Cardiac ventricle fibroblast (primary cell): Measurements from ENCODE around the gene IFNA10. TPM values are rescaled to one million over a fixed set of nuclear protein-coding genes. Genes with fewer than 3 reads are reported as not detected.

Source experiments
- total RNA-seq: library from RNA; depleted of rRNA; stranded (reverse); fragments of >200 nt; gene quantifications from 2 replicates; pipeline ENCODE4 v1.2.3, GENCODE V29; 2015

The IFNA10 gene
- not detected in 2 replicates for total RNA-seq

DNA sequence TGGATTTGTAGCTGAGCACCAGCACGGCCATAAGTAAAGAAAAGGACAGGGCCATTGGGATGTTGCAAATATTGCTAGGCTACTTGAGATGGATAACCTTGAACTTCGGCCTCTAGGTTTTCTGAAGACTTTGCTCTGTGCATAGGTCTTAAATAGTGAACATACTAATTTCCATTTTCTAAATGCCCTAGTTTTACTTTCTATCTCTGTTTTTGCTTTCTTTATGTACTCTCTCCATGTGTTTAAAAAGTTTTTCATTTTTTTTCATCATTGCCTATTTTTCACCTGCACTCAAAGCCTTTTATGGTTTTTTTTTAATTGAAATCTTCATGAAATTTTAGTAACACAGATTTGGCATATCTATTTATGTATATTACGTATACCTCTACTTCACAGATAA, at the start of gene IFNA10:
Gene IFNA10 (minus strand): TSS at position 101 of the 400 bp plus-strand sequence. CDS start 46 bp downstream, at position 55.

GRCh38 chr9:21239911-21240310, 33.0 kb upstream of the IFNA10 start, which contains the start of gene IFNA14:
Gene IFNA14, minus strand, starts transcription at chr9:21240005. Its CDS starts 70 bp downstream, at chr9:21239935.

GRCh38 chr9:21228122-21228521, 21.2 kb upstream of the IFNA10 start, which contains the start of gene IFNA17:
Gene IFNA17, minus strand, starts transcription at chr9:21228222. Its CDS starts 49 bp downstream, at chr9:21228173.

DNA sequence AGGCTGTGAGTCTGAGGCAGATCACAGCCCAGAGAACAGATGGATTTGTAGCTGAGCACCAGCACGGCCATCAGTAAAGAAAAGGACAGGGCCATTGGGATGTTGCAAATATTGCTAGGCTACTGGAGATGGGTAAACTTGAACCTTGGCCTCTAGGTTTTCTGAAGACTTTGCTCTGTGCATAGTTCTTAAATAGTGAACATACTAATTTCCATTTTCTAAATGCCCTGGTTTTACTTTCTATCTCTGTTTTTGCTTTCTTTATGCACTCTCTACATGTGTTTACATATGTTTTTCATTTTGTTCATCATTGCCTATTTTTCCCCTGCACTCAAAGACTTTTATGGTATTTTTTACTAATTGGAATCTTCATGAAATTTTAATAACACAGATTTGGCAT, 10.3 kb upstream of the IFNA10 start, which contains the start of gene IFNA16:
Gene IFNA16 (minus strand): TSS at position 101 of the 400 bp plus-strand sequence. CDS start 6 bp downstream, at position 95.

DNA sequence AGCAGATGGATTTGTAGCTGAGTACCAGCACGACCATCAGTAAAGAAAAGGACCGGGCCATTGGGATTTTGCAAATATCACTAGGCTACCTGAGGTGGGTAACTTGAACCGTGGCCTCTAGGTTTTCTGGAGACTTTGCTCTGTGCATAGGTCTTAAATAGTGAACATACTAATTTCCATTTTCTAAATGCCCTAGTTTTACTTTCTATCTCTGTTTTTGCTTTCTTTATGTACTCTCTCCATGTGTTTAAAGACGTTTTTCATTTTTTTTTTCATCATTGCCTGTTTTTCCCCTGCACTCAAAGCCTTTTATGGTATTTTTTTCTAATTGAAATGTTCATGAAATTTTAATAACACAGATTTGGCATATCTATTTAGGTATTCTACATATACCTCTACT, 4.8 kb downstream of the IFNA10 start, which contains the start of gene IFNA7:
Gene IFNA7 (minus strand): TSS at position 101 of the 400 bp plus-strand sequence. CDS start 40 bp downstream, at position 61.

DNA sequence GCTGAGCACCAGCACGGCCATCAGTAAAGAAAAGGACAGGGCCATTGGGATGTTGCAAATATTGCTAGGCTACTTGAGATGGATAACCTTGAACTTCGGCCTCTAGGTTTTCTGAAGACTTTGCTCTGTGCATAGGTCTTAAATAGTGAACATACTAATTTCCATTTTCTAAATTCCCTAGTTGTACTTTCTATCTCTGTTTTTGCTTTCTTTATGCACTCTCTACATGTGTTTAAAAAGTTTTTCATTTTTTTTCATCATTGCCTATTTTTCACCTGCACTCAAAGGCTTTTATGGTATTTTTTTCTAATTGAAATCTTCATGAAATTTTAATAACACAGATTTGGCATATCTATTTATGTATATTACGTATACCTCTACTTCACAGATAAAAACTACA, 19.5 kb downstream of the IFNA10 start, which contains the start of gene IFNA4:
Gene IFNA4 (minus strand): TSS at position 101 of the 400 bp plus-strand sequence. CDS start 56 bp downstream, at position 45.

DNA sequence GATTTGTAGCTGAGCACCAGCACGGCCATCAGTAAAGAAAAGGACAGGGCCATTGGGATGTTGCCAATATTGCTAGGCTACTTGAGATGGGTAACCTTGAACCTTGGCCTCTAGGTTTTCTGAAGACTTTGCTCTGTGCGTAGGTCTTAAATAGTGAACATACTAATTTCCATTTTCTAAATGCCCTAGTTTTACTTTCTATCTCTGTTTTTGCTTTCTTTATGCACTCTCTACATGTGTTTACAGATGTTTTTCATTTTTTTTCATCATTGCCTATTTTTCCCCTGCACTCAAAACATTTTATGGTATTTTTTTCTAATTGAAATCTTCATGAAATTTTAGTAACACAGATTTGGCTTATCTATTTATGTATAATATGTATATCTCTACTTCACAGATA, 40.4 kb downstream of the IFNA10 start, which contains the start of gene IFNA21:
Gene IFNA21 (minus strand): TSS at position 101 of the 400 bp plus-strand sequence. CDS start 48 bp downstream, at position 53.

Other genes with a start within 250 kb of the IFNA10 start
- gene HACD4, start 175.5 kb downstream of the IFNA10 start, total RNA-seq: 1.3 and 1.7 TPM in 2 replicates
- not detected in 2 replicates for gene IFNB1, start 129.2 kb downstream of the IFNA10 start, total RNA-seq
- not detected in 2 replicates for gene IFNW1, start 65.3 kb downstream of the IFNA10 start, total RNA-seq
- not detected in 2 replicates for gene IFNA21, start 40.5 kb downstream of the IFNA10 start, total RNA-seq
- not detected in 2 replicates for gene IFNA4, start 19.6 kb downstream of the IFNA10 start, total RNA-seq
- gene IFNA7, start 4.9 kb downstream of the IFNA10 start, total RNA-seq: not detected in 2 replicates
- not detected in 2 replicates for gene IFNA16, start 10.2 kb upstream of the IFNA10 start, total RNA-seq
- gene IFNA17, start 21.1 kb upstream of the IFNA10 start, total RNA-seq: not detected in 2 replicates
- not detected in 2 replicates for gene IFNA14, start 32.9 kb upstream of the IFNA10 start, total RNA-seq
- gene IFNA5, start 98.2 kb upstream of the IFNA10 start, total RNA-seq: not detected in 2 replicates
- gene KLHL9, start 128.3 kb upstream of the IFNA10 start, total RNA-seq: 20.5 and 26.0 TPM in 2 replicates
- gene IFNA6, start 143.7 kb upstream of the IFNA10 start, total RNA-seq: not detected in 2 replicates
- not detected in 2 replicates for gene IFNA13, start 160.9 kb upstream of the IFNA10 start, total RNA-seq
- not detected in 2 replicates for gene IFNA2, start 178.3 kb upstream of the IFNA10 start, total RNA-seq
- not detected in 2 replicates for gene IFNA8, start 202.0 kb upstream of the IFNA10 start, total RNA-seq
- gene IFNA1, start 233.3 kb upstream of the IFNA10 start, total RNA-seq: not detected in 2 replicates